NCI-H2029 treated with DMSO at 0.1 percent for 48 hours (cell line): ENCODE measurements around the gene DRC3.

Experiments used
- DNase-seq: peaks from one replicate; lab custom pipeline; 2025; lab: John Stamatoyannopoulos, UW

Gene DRC3

DNA sequence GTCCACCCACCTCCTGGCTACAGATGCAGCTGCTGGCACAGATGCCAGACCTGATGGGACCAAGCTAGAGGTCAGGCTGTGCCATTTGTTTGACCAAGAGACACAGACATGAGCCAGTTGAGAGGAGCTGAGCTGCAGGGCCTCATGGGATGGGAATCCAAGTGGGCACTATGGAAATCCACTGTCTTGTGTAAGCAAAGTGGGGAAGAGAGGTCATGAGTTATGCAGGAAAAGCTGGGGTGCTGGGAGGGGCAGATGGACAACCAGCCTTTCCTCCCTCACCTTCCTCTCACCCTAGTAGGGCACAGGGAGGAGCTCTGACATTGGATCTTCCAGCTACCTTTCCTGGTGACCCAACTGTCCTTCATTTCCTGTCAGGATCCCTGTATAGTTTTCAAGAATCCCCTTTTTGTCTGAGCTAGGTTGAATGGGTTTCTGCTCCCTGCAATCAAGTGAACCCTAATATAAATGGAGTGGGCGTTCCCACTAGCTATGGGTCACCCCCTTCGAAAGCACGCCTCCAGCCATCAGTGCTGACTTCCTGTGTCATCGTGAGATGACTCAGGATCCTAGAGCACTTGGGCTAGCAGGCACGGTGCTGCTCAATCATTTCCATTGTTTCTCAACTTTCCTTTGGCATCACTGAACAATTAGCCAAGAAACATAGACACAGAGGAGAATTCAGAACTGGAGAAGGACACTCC lies 52.7 kb downstream of the DRC3 start:
- no peak for DNase-seq

DNA sequence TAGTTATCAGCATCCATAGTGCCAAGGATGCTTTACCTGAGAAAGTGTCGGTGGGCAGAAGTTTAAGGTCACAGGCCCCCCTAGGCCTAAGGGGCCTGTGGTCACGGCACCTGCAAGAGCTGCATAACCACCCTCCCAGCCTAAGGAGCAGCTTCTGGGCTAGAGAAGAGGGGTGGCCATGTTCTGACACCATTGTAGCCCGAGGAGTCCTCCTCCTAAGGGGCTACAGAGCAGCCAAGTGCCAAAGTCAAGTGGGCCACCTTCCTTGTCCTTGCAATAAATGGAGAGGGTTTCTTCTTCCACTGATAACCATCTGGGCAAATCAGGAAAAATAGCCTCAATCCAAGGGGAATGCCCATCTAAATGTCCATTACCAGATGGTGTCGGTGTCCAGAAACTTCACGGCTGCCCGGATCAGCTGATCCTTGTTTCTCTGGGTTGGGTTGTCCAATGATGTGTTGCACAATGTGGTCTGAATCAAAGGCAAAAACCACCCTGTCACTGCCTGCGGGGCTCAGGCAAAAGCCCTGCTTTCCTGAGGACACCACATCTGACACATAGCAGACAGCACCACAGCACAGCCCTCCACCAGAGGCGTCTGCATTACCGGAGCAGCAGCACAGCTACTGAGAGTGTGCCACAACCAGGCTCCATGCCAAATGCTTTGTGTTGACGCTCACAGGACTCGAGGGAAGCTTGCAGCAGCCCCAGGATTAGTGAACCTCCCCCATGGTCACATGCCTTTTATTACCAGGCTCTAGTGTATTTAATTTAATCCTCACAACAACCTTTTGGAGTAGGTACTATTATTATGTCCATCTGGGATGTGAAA lies 53.5 kb downstream of the DRC3 start:
- DNase-seq: peak; percentile 40

DNA sequence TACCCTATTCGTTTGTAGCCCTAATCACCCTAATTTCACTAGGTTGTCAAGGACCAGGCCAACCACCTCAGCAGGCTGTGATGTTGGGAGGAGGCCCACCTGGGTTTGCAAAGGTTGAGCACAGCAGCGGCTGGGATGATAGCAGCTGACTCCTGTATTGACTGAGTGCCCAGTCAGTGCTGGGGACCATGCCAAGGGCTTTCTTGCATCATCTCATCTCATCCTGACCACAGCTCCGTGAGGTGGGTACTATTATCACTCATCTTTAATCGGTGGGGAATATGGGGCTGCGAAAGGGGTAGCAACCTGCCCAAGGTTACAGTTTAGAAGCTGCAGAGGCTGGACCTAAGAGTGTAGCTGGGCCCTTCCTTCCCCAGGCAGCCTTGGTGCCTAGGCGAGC lies 54.6 kb downstream of the DRC3 start:
- DNase-seq: peak; percentile 51

DNA sequence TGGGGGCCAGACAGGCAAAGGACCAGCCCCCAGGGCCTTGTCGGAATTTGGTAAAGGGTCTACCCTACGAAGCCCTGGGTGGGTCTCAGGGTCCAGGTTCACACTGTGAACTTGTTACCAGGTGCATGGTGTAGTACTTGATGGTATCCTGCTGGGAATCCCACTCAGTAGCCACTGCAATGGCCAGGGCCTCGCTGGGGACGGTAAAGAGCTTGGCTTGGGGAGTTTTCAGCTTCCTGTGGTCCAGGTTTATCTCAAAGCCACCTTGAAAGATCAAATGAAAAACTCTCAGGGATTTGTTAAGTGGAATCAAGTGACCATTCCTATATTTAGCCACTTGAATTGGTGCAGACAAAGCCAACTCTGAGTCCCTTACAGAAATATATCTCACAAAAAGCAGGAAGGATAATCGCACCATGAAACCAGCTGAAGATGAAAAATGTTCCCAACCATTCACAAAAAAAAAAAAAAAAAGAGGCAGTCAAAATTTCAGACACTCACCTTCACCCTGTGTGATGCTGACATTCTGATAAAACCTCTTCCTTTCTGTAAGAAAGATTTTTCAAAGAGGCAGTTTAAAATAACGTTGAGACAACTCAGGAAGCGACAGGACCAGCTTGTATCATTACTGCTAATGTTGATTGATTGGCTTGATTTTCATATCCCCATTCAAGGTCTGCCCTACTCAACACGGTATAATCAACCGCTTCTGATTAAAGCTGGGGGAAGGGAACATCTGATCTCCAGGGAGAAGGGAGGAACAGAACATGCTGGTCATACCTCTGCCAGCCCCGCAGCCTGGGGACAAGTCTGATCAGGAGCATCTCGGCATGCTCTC lies 55.7 kb downstream of the DRC3 start:
- no peak for DNase-seq

DNA sequence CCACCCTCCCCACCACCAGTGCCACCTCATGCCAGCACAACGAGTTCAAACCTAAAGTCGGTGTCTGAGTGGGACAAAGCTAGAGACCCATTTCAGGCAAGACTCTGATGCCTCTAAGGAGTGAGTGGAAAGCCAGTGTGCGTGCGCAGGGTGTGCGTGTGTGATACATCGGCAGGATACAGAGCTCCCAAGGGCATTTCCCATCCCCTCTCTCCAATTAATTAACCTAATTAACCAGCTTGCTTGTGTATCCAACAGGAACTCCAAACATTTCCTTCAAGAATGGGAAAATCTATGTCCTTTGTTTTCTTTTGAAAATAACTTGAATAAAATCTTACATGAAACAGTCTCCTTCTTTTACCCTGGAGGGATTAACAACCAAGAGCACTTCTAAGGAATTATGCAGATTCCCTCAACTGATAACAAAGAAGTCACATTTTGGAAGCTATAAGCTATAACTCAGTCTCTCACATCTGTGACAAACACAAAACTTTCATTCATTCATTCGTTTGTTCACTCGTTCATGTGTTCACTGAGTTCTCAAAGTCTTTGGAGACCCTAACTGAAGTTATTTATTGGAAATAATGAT lies 56.4 kb downstream of the DRC3 start:
- DNase-seq: no peak

DNA sequence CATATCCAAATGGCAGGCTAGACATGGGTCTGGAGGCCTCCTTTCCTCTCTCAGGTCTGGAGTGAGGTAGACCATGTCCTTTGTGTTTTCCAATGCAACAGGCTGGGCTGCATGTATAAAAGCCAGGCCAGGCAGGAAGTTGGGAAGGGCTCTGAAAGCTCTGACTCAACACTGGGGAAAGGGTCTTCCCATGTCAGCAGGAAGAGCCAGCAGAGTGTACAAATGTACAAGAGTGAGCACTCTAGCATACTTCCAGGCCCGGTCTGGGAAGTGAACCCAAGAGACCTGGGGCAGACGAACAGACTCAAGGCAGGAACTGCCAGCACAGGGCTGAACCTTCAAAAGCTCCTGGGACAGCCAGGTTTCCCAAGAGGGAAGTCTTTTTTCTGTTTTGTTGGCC lies 59.3 kb downstream of the DRC3 start:
- no peak for DNase-seq

DNA sequence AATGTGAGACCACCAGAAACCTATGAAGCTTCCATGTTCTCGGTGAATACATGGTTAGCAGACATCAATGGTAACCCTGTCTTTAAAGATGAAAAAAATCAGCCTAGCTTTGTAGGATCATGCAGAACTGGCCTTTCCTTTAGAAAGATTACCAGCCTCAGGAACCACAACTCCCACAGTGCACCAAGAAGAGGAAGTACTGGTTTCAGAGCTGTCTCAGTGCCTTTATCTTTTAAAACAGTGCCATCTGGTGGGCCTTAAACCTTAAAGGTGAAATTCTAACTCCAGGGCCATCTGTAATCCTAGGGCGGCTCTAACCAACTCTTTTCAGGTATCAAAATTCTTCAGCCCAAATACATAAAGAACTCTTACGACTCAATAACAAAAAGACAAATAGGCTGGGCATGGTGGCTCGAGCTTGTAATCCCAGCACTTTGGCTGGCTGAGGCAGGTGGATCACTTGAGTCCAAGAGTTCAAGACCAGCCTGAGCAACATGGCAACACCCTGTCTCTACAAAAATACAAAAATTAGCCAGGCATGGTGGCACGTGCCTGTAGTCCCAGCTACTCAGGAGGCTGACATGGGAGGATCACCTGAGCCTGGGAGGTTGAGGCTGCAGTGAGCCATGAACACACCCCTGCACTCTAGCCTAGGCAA lies 60.9 kb downstream of the DRC3 start:
- peak; percentile 64 for DNase-seq

DNA sequence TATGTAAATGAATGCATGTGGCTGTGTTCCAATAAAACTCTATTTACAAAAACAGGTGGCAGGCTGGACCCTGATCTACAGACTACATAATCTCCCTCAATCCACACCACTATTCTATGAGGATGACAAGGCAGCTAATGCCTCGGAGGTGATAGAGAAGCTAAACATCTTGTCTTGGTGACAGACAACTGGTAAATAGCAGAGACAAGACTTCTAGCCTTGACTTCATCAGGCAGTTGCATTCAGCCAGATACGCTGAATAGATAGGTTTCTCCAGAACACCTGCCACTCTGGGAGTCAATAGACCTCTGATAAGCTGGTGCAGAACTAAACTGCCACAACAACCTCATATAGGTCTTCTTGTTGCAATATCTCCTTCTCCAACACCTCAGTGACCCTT lies 63.0 kb downstream of the DRC3 start:
- no peak for DNase-seq

DNA sequence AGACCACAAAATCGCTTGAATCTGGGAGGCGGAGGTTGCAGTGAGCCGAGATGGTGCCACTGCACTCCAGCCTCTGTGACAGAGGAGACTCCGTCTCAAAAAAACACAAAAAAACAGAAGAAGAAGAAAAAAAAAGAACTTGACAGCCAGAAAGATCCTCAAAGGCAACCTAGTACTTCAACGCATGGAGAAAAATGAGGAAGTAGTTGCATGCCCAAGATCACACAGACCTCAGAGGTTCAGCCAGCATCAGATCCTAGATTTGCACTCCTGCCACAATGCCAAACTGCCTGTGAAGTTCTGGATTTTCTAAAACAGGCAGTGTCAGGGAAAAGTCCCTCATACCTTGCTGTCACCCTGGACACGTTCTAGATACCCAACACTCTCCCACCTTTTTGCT lies 64.8 kb downstream of the DRC3 start:
- DNase-seq: no peak

DNA sequence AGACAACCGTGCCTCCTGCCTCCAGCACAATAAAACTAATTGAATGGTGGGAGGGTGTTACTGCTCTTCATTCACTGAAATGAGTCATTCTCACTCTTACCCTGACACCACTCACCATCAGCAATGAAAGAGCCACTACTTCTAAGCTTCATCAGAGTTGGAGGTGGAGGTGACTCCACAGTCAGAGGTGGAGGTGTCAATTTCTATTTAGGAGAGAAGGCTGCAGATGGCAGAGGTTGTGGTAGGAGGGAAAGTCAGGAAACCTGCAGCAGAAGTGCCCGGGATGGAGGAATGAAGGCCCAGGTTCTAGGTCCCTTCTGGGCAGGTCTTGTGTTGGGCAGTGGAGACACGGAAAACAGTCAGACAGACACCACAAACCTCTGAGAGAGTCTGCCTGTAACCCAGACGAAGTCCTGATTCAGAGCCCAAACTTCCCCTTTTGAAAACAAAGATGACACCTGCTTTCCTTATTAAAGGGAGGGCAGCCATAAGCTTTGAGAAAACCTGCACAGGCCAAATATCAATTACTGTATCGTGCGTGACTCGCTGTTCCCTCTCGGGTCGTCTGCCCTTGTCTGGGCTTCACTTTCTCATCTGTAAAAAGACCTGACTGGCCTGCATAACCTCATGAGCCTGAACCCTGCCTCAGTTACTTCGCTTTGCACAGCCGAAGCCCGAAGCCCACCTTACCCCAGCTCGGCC lies 65.6 kb downstream of the DRC3 start:
- no peak for DNase-seq

DNA sequence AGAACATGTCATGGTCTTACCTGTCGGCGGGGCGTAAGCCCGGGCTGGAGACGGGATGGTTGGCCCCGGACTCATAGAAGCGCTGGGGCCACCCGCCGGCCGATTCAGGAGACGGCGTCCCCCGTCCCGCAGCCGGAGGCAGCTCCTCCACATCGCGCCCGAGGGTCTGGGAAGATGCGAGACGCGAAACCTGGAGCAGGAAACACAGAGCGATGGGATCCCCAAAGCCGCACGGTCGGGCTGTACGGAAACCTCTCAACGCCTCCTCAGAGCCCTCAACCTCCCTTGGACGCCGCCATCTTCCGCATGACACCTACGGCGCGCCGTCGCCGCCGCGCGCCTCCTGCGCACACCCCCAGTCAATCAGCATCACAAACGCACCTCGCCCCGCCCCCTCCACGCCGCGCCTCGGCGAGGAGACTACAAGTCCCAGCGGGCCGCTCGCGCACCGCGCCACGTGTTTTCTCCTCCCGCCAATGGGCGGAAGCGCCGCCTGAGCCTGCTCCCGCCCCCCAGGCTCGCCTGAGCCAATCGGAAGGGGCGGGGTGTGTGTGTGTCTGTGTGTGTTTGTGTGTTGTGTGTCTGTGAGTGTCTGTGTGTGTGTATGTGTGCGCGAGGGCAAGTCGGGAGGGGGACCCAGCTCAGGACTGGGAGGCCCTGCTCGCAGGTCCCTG lies 66.3 kb downstream of the DRC3 start, which contains the start of the genes ATPAF2 and GID4:
TSS of gene ATPAF2 (minus strand) at position 308 of the 674 bp plus-strand sequence. CDS start at position 153, 155 bp downstream.
TSS of gene GID4 (plus strand) at position 548 of the 674 bp plus-strand sequence. CDS start at position 605, 57 bp downstream.
- DNase-seq: peak; percentile 69

DNA sequence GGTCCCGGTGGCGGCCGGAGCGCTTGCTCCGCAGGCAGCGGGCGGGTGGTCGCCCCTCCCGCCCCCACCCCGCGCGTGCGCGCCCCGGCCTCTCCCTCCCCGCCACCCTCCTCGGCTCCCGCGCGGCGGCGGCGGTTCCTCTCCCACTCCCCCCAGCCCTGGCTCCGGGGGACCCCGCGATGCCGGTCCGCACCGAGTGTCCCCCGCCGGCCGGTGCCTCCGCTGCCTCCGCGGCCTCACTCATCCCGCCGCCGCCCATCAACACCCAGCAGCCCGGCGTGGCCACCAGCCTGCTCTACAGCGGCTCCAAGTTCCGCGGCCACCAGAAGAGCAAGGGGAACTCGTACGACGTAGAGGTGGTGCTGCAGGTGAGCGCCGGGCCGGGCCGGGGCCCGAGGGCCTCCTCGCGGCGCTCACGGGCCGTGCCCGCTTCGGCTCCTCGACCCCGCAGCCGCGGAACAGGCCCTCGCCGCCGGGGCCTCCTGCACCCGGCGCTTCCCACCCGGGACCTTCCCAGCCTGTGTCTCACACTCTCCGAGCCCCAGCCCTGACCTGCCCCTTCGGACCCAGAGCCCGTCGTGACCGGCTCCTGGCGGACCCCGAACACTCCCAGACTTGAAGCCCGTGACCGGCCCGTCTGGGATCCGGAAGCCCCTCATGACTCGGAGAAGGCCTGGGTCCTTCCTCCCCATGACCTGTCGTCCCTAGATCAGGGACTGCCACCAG lies 67.0 kb downstream of the DRC3 start:
- DNase-seq: no peak

DNA sequence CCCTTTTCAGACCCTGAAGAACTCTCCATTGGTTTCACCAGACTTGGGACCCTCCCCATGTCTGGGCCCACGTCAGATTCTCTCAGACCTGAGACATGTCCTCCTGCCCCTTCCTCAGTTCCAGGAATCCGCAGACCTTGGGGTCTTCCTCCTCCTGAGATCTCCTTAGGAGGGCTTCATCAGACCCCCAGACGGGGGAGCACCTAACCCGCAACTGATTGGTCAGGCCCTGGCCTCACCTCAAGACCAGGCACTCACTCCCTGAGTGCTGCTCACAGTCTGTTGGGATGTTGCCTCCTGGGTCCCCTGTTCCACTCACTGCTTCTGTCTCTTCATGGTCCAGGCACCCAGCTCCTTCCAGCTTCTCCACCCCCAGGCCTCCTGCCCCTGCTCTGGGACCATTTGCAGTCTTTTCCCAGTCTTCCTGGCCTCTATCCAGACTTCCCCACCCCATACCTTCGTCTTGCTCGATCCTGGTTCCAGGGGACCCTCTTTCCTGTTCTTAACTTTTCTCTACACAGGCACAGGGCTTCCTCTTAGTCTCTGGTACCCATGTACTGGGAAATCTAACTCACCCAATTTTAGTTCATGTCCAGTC lies 67.7 kb downstream of the DRC3 start:
- no peak for DNase-seq

DNA sequence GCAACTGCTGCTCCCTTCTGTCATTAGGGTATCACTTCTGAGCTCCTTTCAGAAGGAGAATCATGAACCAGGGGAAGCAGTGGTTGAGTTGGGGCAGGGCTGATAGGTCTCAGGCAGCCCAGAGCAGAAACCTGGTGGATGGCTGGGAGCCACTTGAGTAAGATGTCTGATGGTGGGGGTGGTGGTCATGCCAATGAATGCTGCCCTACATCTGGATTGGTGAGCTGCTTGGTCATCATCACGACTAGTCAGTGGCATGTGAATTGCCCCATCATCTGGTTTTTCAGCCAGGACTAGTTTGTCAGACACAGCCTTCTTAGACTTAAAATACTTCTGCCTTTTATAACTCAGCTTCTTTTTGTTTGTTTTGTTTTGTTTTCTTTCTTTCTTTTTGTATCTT lies 69.1 kb downstream of the DRC3 start:
- DNase-seq: no peak

DNA sequence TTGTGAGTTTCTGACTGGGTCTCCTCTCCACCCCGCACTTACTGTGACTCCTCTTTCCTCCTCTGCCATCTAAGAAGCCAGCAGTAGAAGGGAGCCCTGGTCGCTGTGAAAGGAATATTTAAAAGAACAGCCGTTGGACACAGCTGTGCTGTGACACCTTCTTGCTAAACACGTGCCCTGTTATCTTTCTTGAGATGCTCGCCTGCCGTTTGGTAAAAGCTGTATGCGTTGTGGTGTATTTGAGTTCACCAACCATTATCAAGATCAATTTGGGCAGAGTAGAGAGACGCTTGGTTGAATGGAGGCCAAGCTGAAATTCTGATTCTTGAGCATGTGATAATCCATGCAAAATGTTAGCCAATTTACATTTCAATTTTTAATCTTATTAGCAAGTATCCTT lies 70.3 kb downstream of the DRC3 start:
- DNase-seq: no peak

DNA sequence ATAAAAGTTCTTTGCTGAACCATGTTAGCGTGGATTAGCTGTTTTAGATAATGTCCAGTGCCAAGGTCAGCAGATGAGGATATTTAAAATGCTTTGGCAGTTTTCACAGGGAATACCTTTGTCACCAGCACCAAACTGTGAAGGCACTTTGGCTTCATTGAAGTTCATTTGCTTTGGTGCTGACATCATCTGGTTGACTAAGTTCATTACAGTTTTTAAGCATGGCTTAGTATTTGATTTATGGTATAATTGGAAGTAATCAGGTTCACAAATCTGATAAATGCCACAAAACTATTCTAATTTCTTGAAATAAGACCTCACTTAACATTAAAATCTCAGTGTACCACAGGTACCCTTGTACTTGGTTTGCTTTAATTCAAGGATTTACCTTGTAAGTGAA lies 70.8 kb downstream of the DRC3 start:
- no peak for DNase-seq

DNA sequence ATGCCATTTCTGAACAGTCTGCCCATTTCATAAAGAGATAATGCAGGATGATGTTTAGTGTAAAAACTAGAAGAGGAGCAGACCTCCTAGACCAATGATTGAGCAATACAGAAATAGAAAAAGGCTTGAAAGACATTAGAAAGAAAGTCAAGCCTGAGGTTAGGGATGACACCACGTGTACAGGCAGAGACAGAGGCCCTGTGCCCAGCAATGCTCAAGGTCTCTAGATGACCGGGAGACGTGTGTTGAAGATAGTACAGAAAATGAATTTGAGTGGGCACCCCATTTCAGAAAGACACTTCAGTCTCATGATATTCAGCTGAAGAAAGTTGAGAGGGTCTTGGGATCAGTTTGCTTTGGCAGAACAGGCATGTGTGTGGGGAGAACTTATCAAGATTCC lies 71.9 kb downstream of the DRC3 start:
- no peak for DNase-seq

DNA sequence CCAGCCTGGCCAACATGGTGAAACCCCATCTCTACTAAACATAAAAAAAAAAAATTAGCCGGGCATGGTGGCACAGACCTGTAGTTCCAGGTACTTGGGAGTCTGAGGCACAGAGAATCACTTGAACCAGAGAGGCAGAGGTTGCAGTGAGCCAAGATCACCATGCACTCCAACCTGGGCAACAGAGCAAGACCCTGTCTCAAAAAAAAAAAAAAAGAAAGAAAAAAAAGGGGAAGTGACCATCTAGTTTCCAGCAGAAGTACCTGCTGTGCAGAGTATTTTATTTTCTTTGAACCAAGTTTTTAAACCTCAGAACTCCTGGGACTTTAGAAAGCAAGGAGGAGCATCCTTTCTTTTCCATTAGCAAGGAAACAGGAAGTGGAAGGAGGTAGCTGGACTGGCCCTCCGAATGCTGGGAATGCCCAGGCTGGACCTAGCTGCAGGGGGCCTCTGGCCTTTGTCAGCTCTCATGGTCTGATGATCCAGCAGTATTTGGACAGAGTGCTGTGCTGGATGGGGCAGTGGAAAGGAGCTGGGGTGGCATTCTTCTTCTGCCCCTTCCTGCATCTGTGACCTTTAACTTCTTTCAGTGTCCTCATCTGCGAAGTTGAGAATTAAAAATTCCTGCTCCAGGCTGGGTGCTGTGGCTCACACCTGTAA lies 73.2 kb downstream of the DRC3 start:
- DNase-seq: no peak

DNA sequence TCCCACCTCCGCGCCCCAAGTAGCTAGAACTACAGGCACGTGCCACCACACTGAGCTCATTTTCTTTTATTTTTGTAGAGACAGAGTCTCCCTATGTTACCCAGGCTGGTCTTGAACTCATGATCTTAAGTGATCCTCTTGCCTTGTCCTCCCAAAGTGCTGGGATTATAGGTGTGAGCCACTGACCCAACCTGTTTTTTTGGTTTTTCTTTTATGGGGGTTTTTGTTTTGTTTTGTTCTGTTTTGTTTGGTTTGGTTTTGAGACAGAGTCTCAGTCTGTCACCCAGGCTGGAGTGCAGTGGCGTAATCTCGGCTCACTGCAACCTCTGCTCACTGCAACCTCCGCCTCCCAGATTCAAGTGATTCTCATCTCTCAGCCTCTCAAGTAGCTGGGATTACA lies 82.9 kb downstream of the DRC3 start:
- DNase-seq: no peak
